CD4-positive, alpha-beta T cell (primary cell): Measurements from ENCODE around the gene VARS2. TPM values are rescaled to one million over a fixed set of nuclear protein-coding genes. Genes with fewer than 3 reads are reported as not detected.

Experiments used
- ATAC-seq: fragments of 200-7000 bp; cut with Tn5 transposase; one replicate; pipeline ENCODE4 v1.10.0; 2022; ENCODE audit warnings: mild to moderate bottlenecking; ENCODE audit not compliant: poor library complexity
- CTCF ChIA-PET: fragments of 350-600 bp; sonication (Branson Sonifier 250); formaldehyde crosslinking; loops from one replicate; lab custom pipeline; 2021; ENCODE audit warnings: antibody characterized with exemption, inconsistent platforms; lab: Charles Lee
- POLR2A ChIA-PET: fragments of 350-600 bp; sonication (Branson Sonifier 250); formaldehyde crosslinking; loops from one replicate; lab custom pipeline; 2021; ENCODE audit warnings: antibody characterized with exemption, inconsistent platforms; lab: Charles Lee
- DNase-seq, 14 experiments: peaks; one replicate each; pipeline ENCODE4 v3.0.0-alpha.2; 2013 to 2020; ENCODE audit warnings: mixed read lengths in 2 of 14
- H3K27ac ChIP-seq, 2 donors: one replicate each; pipeline versions ENCODE4 v1.5.1 to v1.7.0; 2013; ENCODE audit warnings: low read length in 2 of 2, low read depth in 1 of 2, mild to moderate bottlenecking in 1 of 2
- H3K27me3 ChIP-seq, 2 experiments: 1 replicate in 1 of 2; 2 replicates in 1 of 2; pipeline versions ENCODE4 v1.6.1 to v1.7.0; 2013; ENCODE audit warnings: low read length in 2 of 2, control low read depth in 1 of 2, mild to moderate bottlenecking in 1 of 2, moderate library complexity in 1 of 2; ENCODE audit not compliant: insufficient read depth in 2 of 2, control insufficient read depth in 1 of 2
- H3K36me3 ChIP-seq: one replicate; pipeline ENCODE4 v1.6.1; 2013; ENCODE audit warnings: low read length, control low read depth; ENCODE audit not compliant: insufficient read depth
- H3K4me1 ChIP-seq: one replicate; pipeline ENCODE4 v1.6.1; 2013; ENCODE audit warnings: low read length, control low read depth; ENCODE audit not compliant: insufficient read depth
- H3K4me3 ChIP-seq: one replicate; pipeline ENCODE4 v1.5.1; 2013; ENCODE audit warnings: mild to moderate bottlenecking, low read length, moderate library complexity
- H3K9me3 ChIP-seq, 2 experiments: 1 replicate in 1 of 2; 2 replicates in 1 of 2; pipeline versions ENCODE4 v1.6.1 to v1.7.0; 2013; ENCODE audit warnings: low read length in 2 of 2, mild to moderate bottlenecking in 2 of 2, control low read depth in 1 of 2, moderate library complexity in 1 of 2; ENCODE audit not compliant: control insufficient read depth in 1 of 2, insufficient read depth in 1 of 2
- H3K27ac Mint-ChIP-seq: one replicate; pipeline ENCODE4 v1.8.0; 2020; ENCODE audit warnings: mixed read lengths
- H3K27me3 Mint-ChIP-seq: one replicate; pipeline ENCODE4 v1.8.0; 2021; ENCODE audit warnings: mixed read lengths
- H3K36me3 Mint-ChIP-seq: one replicate; pipeline ENCODE4 v1.8.0; 2021; ENCODE audit warnings: low read depth, mixed read lengths
- H3K4me1 Mint-ChIP-seq: one replicate; pipeline ENCODE4 v1.8.0; 2021; ENCODE audit warnings: low read depth, mixed read lengths
- H3K4me3 Mint-ChIP-seq: one replicate; pipeline ENCODE4 v1.8.0; 2020; ENCODE audit warnings: mild to moderate bottlenecking, mixed read lengths
- H3K9me3 Mint-ChIP-seq: one replicate; pipeline ENCODE4 v1.8.0; 2020; ENCODE audit warnings: mixed read lengths
- intact Hi-C, 2 experiments: fragments of 100-400 bp; cut with DNase I in 1 of 2; cut with micrococcal nuclease in 1 of 2; formaldehyde crosslinking; loops; one replicate each; pipeline versions ENCODE4 v1.15.1 to v1.9.0; 2023 to 2025; cut with DNase I, micrococcal nuclease
- total RNA-seq, 174 experiments: library from RNA in 2 of 174; stranded (reverse) in 2 of 174; gene quantifications; one replicate each; pipeline ENCODE4 v1.2.3 and lab custom pipeline; 2021 to 2026
- TF ChIP-seq, protein P1 (sequence below): fragments of 200-600 bp; IDR thresholded peaks from one replicate; pipeline ENCODE4 v1.8.0; 2022; ENCODE audit warnings: antibody characterized with exemption, mild to moderate bottlenecking

Gene VARS2
- total RNA-seq, 2 experiments from 2014 or later, result 19.3 to 21.7 TPM

DNA sequence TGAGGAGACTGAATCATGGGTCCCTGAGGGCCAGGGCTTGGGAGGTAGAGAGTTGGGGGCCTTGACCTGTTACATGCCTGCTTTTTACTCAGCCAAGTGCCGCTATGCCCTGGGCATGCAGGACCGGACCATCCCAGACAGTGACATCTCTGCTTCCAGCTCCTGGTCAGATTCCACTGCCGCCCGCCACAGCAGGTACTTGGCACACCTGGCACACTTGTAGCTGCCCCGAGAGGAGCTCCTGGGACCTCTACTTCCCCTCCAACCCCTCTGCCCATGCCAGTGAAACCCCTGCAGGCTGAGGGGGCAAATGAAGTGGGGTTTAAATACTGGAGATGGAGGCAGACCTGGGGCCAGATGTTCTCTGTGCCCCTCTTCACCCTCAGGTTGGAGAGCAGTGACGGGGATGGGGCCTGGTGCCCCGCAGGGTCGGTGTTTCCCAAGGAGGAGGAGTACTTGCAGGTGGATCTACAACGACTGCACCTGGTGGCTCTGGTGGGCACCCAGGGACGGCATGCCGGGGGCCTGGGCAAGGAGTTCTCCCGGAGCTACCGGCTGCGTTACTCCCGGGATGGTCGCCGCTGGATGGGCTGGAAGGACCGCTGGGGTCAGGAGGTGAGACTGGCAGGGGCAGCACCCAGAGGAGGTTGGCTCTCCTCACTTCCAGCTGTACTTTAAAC, 25.1 kb upstream of the VARS2 start:
- POLR2A ChIA-PET, result no interaction called here
- TF ChIP-seq, protein P1, sequence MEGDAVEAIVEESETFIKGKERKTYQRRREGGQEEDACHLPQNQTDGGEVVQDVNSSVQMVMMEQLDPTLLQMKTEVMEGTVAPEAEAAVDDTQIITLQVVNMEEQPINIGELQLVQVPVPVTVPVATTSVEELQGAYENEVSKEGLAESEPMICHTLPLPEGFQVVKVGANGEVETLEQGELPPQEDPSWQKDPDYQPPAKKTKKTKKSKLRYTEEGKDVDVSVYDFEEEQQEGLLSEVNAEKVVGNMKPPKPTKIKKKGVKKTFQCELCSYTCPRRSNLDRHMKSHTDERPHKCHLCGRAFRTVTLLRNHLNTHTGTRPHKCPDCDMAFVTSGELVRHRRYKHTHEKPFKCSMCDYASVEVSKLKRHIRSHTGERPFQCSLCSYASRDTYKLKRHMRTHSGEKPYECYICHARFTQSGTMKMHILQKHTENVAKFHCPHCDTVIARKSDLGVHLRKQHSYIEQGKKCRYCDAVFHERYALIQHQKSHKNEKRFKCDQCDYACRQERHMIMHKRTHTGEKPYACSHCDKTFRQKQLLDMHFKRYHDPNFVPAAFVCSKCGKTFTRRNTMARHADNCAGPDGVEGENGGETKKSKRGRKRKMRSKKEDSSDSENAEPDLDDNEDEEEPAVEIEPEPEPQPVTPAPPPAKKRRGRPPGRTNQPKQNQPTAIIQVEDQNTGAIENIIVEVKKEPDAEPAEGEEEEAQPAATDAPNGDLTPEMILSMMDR, result no peak
- DNase-seq, result no peak

DNA sequence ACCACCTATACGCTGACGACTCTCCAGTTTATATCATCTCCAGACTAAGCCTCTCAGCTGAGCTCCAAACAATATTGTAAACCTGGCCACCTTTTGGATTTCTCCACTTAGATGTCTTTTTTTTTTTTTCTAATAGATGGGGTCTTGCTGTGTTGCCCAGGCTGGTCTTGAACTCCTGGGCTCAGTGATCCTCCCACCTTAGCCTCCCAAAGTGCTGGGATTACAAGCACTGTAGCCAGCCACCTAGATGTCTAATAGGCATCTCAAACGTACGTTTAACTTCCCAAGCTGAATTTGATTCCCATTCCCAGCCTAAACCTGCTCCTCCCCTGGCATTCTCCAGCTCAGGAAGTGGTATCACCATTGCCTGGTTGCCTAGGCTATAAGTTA, 24.5 kb upstream of the VARS2 start:
- intact Hi-C loops, result loop anchor here in 1 of 2 experiments (10.0 kb wide), 1 partner anchor 435 kb away; no protein-coding TSS in a partner anchor
- ChIA-PET POLR2A (no interaction called here), CTCF (no interaction called here)
- no peak for ATAC-seq
- Histone ChIP-seq H3K9me3 (no peaks in the 10 kb centered on the region), H3K27ac (no peak overlapping the region), H3K4me3 (no peak overlapping the region), H3K27me3 (no peaks in the 10 kb centered on the region), H3K4me1 (peaks cover 21% of the 10 kb centered on the region), H3K36me3 (peaks cover 7% of the 10 kb centered on the region)
- H3K4me3 Mint-ChIP-seq, result no peak overlapping the region
- no peak overlapping the region for H3K27ac Mint-ChIP-seq
- peaks cover 18% of the 10 kb centered on the region for H3K4me1 Mint-ChIP-seq
- H3K9me3 Mint-ChIP-seq, result no peaks in the 10 kb centered on the region
- DNase-seq, result no peak
- H3K36me3 Mint-ChIP-seq, result peaks cover 18% of the 10 kb centered on the region
- H3K27me3 Mint-ChIP-seq, result no peaks in the 10 kb centered on the region
- TF ChIP-seq, protein P1, result no peak

More for the DNA sequence above, 25.1 kb upstream of the VARS2 start:
- Mint-ChIP-seq H3K4me1 (peaks cover 18% of the 10 kb centered on the region), H3K36me3 (peaks cover 16% of the 10 kb centered on the region), H3K27me3 (no peaks in the 10 kb centered on the region), H3K9me3 (no peaks in the 10 kb centered on the region), H3K27ac (no peak overlapping the region), H3K4me3 (no peak overlapping the region)
- Histone ChIP-seq H3K9me3 (no peaks in the 10 kb centered on the region), H3K27me3 (no peaks in the 10 kb centered on the region), H3K27ac (no peak overlapping the region), H3K4me1 (peaks cover 22% of the 10 kb centered on the region), H3K4me3 (no peak overlapping the region), H3K36me3 (peaks cover 7% of the 10 kb centered on the region)
- CTCF ChIA-PET, result no interaction called here
- intact Hi-C loops, result loop anchor here in 1 of 2 experiments (10.0 kb wide), 1 partner anchor 434 kb away; no protein-coding TSS in a partner anchor
- ATAC-seq, result no peak

DNA sequence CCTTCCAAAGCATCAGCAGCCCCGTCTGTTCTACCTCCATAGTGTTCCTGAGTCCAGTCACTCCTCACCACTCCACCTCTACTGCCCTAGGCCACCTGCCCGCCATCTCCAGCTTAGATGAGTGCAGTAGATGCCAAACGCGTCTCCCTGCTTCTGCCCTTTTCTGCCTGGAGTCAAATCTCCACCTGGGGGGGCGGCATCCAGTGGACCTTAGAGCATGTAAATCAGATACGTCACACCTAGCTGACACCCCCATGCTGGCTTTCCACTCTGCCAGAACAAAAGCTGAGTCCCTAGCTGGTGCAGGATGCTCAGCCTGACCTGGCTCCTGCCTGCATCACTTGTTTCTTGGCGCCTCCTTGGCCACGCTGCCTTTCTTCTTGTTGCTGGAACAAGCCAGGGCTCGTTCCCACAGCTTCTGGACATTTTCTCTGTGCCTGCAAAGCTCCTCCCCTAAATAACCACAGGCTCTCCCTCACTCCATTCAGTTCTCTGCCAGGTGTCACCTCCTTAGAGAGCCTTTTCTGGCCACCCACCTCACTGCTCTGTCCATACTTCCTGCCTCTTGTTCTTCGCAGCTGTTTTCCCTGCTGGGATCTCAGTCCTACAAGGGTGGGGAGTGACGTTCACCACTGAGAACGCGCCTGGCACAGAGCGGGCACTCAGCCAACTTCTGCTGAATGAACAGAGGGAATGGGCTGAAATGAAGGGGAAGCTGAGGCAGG, 24.0 kb upstream of the VARS2 start:
- DNase-seq, result no peak
- TF ChIP-seq, protein P1, result no peak
- Mint-ChIP-seq H3K27ac (no peak overlapping the region), H3K36me3 (peaks cover 24% of the 10 kb centered on the region), H3K27me3 (no peaks in the 10 kb centered on the region), H3K4me3 (no peak overlapping the region), H3K4me1 (peaks cover 18% of the 10 kb centered on the region), H3K9me3 (no peaks in the 10 kb centered on the region)
- no peak overlapping the region for H3K27ac ChIP-seq
- no peak overlapping the region for H3K4me3 ChIP-seq
- ATAC-seq, result no peak
- intact Hi-C loops, result loop anchor here in 1 of 2 experiments (10.0 kb wide), 1 partner anchor 435 kb away; no protein-coding TSS in a partner anchor
- H3K36me3 ChIP-seq, result peaks cover 7% of the 10 kb centered on the region
- no peaks in the 10 kb centered on the region for H3K9me3 ChIP-seq
- POLR2A ChIA-PET, result no interaction called here
- CTCF ChIA-PET, result interaction anchor here (0.7 kb wide), 1 partner anchor 190 kb away, joined by 3 read pairs; no protein-coding TSS in a partner anchor
- H3K27me3 ChIP-seq, result no peaks in the 10 kb centered on the region
- peaks cover 16% of the 10 kb centered on the region for H3K4me1 ChIP-seq
